K562 (cell line): ENCODE data around the gene CAMK1D. TPM values are rescaled to one million over a fixed set of nuclear protein-coding genes. Genes with fewer than 3 reads are reported as not detected.

Experiments
- ATAC-seq: fragments of 200-7000 bp; cut with Tn5 transposase; 3 replicates; pipeline ENCODE4 v1.9.1; 2020; ENCODE audit warnings: moderate library complexity
- BruUV-seq: library from RNA; stranded (reverse); fragments of 400-500 nt; replicated peaks from 2 replicates; lab custom pipeline; 2021; lab: Mats Ljungman, UMichigan
- CTCF ChIA-PET: fragments of 300-600 bp; formaldehyde crosslinking; extraction: SDS; loops from one replicate; lab custom pipeline; 2021; ENCODE audit warnings: low intra/inter-chr PET ratio; lab: Yijun Ruan, JAX
- POLR2A ChIA-PET: fragments of 300-600, 350-650 bp; sonication (Branson Sonifier 250); formaldehyde crosslinking; extraction: SDS; loops from one replicate; lab custom pipeline; 2021; ENCODE audit warnings: antibody characterized with exemption, inconsistent platforms; lab: Yijun Ruan, JAX
- DNase-seq, 4 experiments: peaks; one replicate each; pipeline versions ENCODE4 v3.0.0 to v3.0.0-alpha.2; 2011 to 2018; ENCODE audit warnings: low spot score in 3 of 4, mixed read lengths in 3 of 4; ENCODE audit errors: extremely low read depth in 1 of 4
- FAIRE-seq: peaks from 2 replicates; lab custom pipeline; 2011; peaks lifted over from hg19 to GRCh38; lab: Jason Lieb, UNC
- H2AFZ ChIP-seq: 2 replicates; pipeline ENCODE4 v1.6.0; 2011; ENCODE audit warnings: low read depth, low read length, control low read depth, inconsistent platforms
- H3K27ac ChIP-seq: fragments of 200-600 bp; 3 replicates; pipeline ENCODE4 v1.8.0; 2011; ENCODE audit warnings: low read depth, mild to moderate bottlenecking, control low read depth, inconsistent platforms, low read length, moderate library complexity, mixed read lengths; ENCODE audit errors: extremely low read depth
- H3K27me3 ChIP-seq, 2 experiments: fragments of 300-600 bp in 1 of 2; 2 replicates in 1 of 2; 3 replicates in 1 of 2; pipeline versions ENCODE4 v1.6.0 to v1.8.0; 2011; ENCODE audit warnings: inconsistent platforms in 2 of 2, low read length in 2 of 2, mild to moderate bottlenecking in 1 of 2, mixed read lengths in 1 of 2, moderate library complexity in 1 of 2; ENCODE audit not compliant: control insufficient read depth in 2 of 2, insufficient read depth in 2 of 2
- H3K36me3 ChIP-seq: fragments of 300-600 bp; 3 replicates; pipeline ENCODE4 v1.8.0; 2011; ENCODE audit warnings: mild to moderate bottlenecking, low read length, inconsistent platforms; ENCODE audit not compliant: control insufficient read depth, insufficient read depth
- H3K4me1 ChIP-seq, 2 experiments: fragments of 200-600 bp in 1 of 2; replicated peaks in 1 of 2; 2 replicates in 1 of 2; 3 replicates in 1 of 2; pipeline versions ENCODE4 v1.5.1 to v1.8.0; 2011; ENCODE audit warnings: inconsistent platforms in 2 of 2, low read length in 2 of 2, mild to moderate bottlenecking in 1 of 2, mixed read lengths in 1 of 2, moderate library complexity in 1 of 2; ENCODE audit not compliant: control insufficient read depth in 2 of 2, insufficient read depth in 2 of 2
- H3K4me2 ChIP-seq: 2 replicates; pipeline ENCODE4 v1.6.1; 2011; ENCODE audit warnings: low read length, control low read depth, inconsistent platforms, mixed read lengths; ENCODE audit not compliant: insufficient read depth
- H3K4me3 ChIP-seq: fragments of 200-600 bp; sonication (generic), shearing (Covaris generic); 2 replicates; pipeline ENCODE4 v1.5.1; 2016; ENCODE audit warnings: control low read depth, inconsistent platforms
- H3K79me2 ChIP-seq: fragments of 200-600 bp; 3 replicates; pipeline ENCODE4 v1.8.0; 2011; ENCODE audit warnings: low read length, inconsistent platforms; ENCODE audit not compliant: control insufficient read depth, insufficient read depth
- H3K9ac ChIP-seq, 2 experiments: 2 replicates each; pipeline versions ENCODE4 v1.6.0 to v1.6.1; 2011; ENCODE audit warnings: low read depth in 2 of 2, low read length in 2 of 2, control low read depth in 1 of 2, inconsistent platforms in 1 of 2, mild to moderate bottlenecking in 1 of 2, mixed read lengths in 1 of 2; ENCODE audit not compliant: insufficient read depth in 1 of 2
- H3K9me1 ChIP-seq: one replicate; pipeline ENCODE4 v1.6.0; 2011; ENCODE audit warnings: inconsistent platforms, mild to moderate bottlenecking, low read length, moderate library complexity; ENCODE audit not compliant: control insufficient read depth, insufficient read depth
- H3K9me3 ChIP-seq: replicated peaks from 2 replicates; pipeline ENCODE4 v1.5.1; 2011; ENCODE audit warnings: low read depth, low read length, inconsistent platforms; ENCODE audit not compliant: control insufficient read depth, insufficient read depth
- H4K20me1 ChIP-seq: replicated peaks from 2 replicates; pipeline ENCODE4 v1.6.1; 2011; ENCODE audit warnings: low read length, inconsistent platforms, mixed read lengths; ENCODE audit not compliant: control insufficient read depth, insufficient read depth
- FOXJ3 ChIP-seq: sonication (generic); formaldehyde crosslinking; IDR thresholded peaks from 2 replicates; pipeline ENCODE4 v1.4.0; 2020; ENCODE audit warnings: mild to moderate bottlenecking, missing genetic modification reagents
- ILK ChIP-seq: fragments of 450-650 bp; IDR thresholded peaks from 2 replicates; pipeline ENCODE4 v1.6.1; 2016; ENCODE audit warnings: missing genetic modification characterization, low read depth, mild to moderate bottlenecking, missing compliant biosample characterization, moderate library complexity, borderline replicate concordance
- KDM5B ChIP-seq: fragments of 200-600 bp; sonication (generic); IDR thresholded peaks from 2 replicates; pipeline ENCODE4 v1.6.1; 2012; ENCODE audit warnings: low read depth, mild to moderate bottlenecking, moderate library complexity, low read length, control low read depth, inconsistent platforms; ENCODE audit not compliant: insufficient replicate concordance
- NR4A1 ChIP-seq, 2 experiments: fragments of 250-450 bp in 1 of 2; fragments of 450-650 bp in 1 of 2; sonication (Bioruptor Pico) in 1 of 2; IDR thresholded peaks; 2 replicates each; pipeline versions ENCODE4 v1.4.0 to v1.6.1; 2016 to 2020; ENCODE audit warnings: mild to moderate bottlenecking in 2 of 2, missing compliant biosample characterization in 1 of 2, missing genetic modification characterization in 1 of 2, moderate library complexity in 1 of 2
- PHF20 ChIP-seq: fragments of 450-650 bp; IDR thresholded peaks from 2 replicates; pipeline ENCODE4 v1.6.1; 2018; ENCODE audit not compliant: partially characterized antibody
- RBM25 ChIP-seq: fragments of 200-400 bp; formaldehyde crosslinking; IDR thresholded peaks from 2 replicates; pipeline ENCODE4 v1.6.1; 2018; ENCODE audit warnings: low read length, low read depth, moderate library complexity; ENCODE audit not compliant: severe bottlenecking
- TBP ChIP-seq: optimal IDR thresholded peaks from 2 replicates; pipeline ENCODE3; 2011; ENCODE audit warnings: low read depth, low read length, improper control_type of control experiment
- ZNF143 ChIP-seq: sonication (generic); formaldehyde crosslinking; IDR thresholded peaks from 2 replicates; pipeline ENCODE4 v1.9.0; 2022; ENCODE audit warnings: mild to moderate bottlenecking, missing genetic modification reagents
- ZNF695 ChIP-seq: fragments of 450-650 bp; formaldehyde crosslinking; IDR thresholded peaks from 2 replicates; pipeline ENCODE4 v1.4.0; 2020; ENCODE audit warnings: mild to moderate bottlenecking, moderate library complexity
- WGBS: fragments of 100-300 bp; shearing (Covaris generic); methylation state at CpG from one replicate; pipeline ENCODE4 v1.1.6; 2016; ENCODE audit warnings: low coverage, mixed read lengths; ENCODE audit not compliant: insufficient coverage; ENCODE audit errors: missing lambda C conversion rate; 5-methylcytosine and 5-hydroxymethylcytosine counted together
- in situ Hi-C: fragments of 300-500 bp; cut with MboI; formaldehyde crosslinking; loops from 4 replicates; pipeline ENCODE4 v1.15.0; 2018; ENCODE audit warnings: inconsistent platforms, mixed read lengths
- intact Hi-C: fragments of 100-400 bp; cut with micrococcal nuclease; formaldehyde crosslinking; loops from 2 replicates; pipeline ENCODE4 v1.14.2; 2022
- polyA plus RNA-seq, 8 experiments: library from polyadenylated mRNA; depleted of rRNA in 4 of 8; stranded (reverse) in 5 of 8; unstranded in 3 of 8; fragments of >200 nt; fragmentation: Nextera tagmentation in 2 of 8; fragmentation: Illumina TruSeq in 1 of 8; extraction: Ambion mirVana in 2 of 8; extraction: Trizol in 1 of 8; gene quantifications; 2 replicates each; pipeline versions ENCODE4 v1.2.1 to v1.2.3, GENCODE V29; 2011 to 2014; ENCODE audit warnings: inconsistent platforms in 1 of 8, missing spikeins in 1 of 8
- total RNA-seq, 7 experiments: library from RNA; depleted of rRNA in 6 of 7; stranded (reverse); fragments of >200 nt in 6 of 7; fragmentation: Illumina TruSeq in 2 of 7; extraction: Trizol in 2 of 7; gene quantifications; 2 replicates each; pipeline versions ENCODE4 v1.2.1 to v1.2.3, GENCODE V29; 2011 to 2021; ENCODE audit warnings: low replicate concordance in 1 of 7
- TF ChIP-seq, protein P1 (sequence below): fragments of 450-650 bp; IDR thresholded peaks from 2 replicates; pipeline ENCODE4 v1.7.1; 2018; ENCODE audit warnings: mild to moderate bottlenecking, low read depth; ENCODE audit not compliant: partially characterized antibody
- TF ChIP-seq, protein P2 (sequence below): fragments of 450-650 bp; formaldehyde crosslinking; IDR thresholded peaks from 2 replicates; pipeline ENCODE4 v1.4.0; 2022; ENCODE audit warnings: missing genetic modification characterization
- TF ChIP-seq, protein P3 (sequence below), 3 experiments: fragments of 200-800 bp in 1 of 3; fragments of 250-450 bp in 1 of 3; fragments of 450-650 bp in 1 of 3; sonication (Bioruptor Pico) in 1 of 3; sonication (Bioruptor generic) in 1 of 3; formaldehyde crosslinking in 1 of 3; IDR thresholded peaks; 2 replicates each; pipeline versions ENCODE4 v1.6.1 to v1.8.0; 2016 to 2022; ENCODE audit warnings: mild to moderate bottlenecking in 2 of 3, missing genetic modification characterization in 2 of 3, missing compliant biosample characterization in 1 of 3, moderate library complexity in 1 of 3
- TF ChIP-seq, protein P4 (sequence below): fragments of 450-650 bp; formaldehyde crosslinking; IDR thresholded peaks from 2 replicates; pipeline ENCODE4 v1.4.0; 2020; ENCODE audit warnings: mild to moderate bottlenecking, moderate library complexity

The CAMK1D gene
- total and polyA plus RNA-seq, 9 of the 15 experiments (the other 6 are each of a cell fraction or from before 2014, with no cell fraction given): 0.12 to 0.24 (median 0.20) TPM; not detected in 5

DNA sequence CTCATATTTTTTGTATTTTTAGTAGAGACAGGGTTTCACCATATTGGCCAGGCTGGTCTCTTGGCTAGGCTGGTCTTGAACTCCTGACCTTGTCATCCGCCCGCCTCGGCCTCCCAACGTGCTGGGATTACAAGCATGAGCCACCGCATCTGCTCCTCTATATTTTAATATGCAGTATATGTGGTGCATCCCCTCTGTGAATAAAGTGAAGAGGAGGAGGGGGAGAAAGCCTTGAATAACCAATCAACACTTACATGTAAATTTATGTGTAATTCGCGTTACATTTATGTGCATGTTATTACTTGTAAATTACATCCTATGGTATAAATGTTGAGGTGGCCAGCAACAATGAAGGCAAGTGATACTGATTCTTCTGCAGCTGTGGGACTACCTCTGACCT, 342.2 kb downstream of the CAMK1D start:
- H3K4me1 ChIP-seq: no peaks in the 10 kb centered on the region
- no peaks in the 10 kb centered on the region for H3K9me1 ChIP-seq
- ChIA-PET CTCF (no interaction called here), POLR2A (no interaction called here)
- no peak for FAIRE-seq
- no peaks in the 10 kb centered on the region for H4K20me1 ChIP-seq
- H3K36me3 ChIP-seq: no peaks in the 10 kb centered on the region
- H3K4me3 ChIP-seq: no peak overlapping the region
- in situ Hi-C loops: no loop called here
- DNase-seq: no peak
- H3K9ac ChIP-seq: no peak overlapping the region
- H3K27me3 ChIP-seq: peaks cover 12 to 21% of the 10 kb centered on the region in 2 experiments
- H3K4me2 ChIP-seq: no peak overlapping the region
- no peak for ATAC-seq
- intact Hi-C loops: no loop called here
- no peak overlapping the region for H3K27ac ChIP-seq
- no TSS peak for BruUV-seq
- 1% methylated on average over 7 of the region's 7 CpGs for WGBS
- no peaks in the 10 kb centered on the region for H3K9me3 ChIP-seq
- H3K79me2 ChIP-seq: no peaks in the 10 kb centered on the region
- no peak overlapping the region for H2AFZ ChIP-seq
- no peak for TF ChIP-seq KDM5B
- TF ChIP-seq RBM25: no peak
- TF ChIP-seq ILK (tag): no peak
- TF ChIP-seq, protein P1, sequence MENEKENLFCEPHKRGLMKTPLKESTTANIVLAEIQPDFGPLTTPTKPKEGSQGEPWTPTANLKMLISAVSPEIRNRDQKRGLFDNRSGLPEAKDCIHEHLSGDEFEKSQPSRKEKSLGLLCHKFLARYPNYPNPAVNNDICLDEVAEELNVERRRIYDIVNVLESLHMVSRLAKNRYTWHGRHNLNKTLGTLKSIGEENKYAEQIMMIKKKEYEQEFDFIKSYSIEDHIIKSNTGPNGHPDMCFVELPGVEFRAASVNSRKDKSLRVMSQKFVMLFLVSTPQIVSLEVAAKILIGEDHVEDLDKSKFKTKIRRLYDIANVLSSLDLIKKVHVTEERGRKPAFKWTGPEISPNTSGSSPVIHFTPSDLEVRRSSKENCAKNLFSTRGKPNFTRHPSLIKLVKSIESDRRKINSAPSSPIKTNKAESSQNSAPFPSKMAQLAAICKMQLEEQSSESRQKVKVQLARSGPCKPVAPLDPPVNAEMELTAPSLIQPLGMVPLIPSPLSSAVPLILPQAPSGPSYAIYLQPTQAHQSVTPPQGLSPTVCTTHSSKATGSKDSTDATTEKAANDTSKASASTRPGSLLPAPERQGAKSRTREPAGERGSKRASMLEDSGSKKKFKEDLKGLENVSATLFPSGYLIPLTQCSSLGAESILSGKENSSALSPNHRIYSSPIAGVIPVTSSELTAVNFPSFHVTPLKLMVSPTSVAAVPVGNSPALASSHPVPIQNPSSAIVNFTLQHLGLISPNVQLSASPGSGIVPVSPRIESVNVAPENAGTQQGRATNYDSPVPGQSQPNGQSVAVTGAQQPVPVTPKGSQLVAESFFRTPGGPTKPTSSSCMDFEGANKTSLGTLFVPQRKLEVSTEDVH: no peak
- TF ChIP-seq, protein P2, sequence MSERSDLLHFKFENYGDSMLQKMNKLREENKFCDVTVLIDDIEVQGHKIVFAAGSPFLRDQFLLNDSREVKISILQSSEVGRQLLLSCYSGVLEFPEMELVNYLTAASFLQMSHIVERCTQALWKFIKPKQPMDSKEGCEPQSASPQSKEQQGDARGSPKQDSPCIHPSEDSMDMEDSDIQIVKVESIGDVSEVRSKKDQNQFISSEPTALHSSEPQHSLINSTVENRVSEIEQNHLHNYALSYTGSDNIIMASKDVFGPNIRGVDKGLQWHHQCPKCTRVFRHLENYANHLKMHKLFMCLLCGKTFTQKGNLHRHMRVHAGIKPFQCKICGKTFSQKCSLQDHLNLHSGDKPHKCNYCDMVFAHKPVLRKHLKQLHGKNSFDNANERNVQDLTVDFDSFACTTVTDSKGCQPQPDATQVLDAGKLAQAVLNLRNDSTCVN: no peak
- TF ChIP-seq ZNF695: no peak
- TF ChIP-seq, protein P3, sequence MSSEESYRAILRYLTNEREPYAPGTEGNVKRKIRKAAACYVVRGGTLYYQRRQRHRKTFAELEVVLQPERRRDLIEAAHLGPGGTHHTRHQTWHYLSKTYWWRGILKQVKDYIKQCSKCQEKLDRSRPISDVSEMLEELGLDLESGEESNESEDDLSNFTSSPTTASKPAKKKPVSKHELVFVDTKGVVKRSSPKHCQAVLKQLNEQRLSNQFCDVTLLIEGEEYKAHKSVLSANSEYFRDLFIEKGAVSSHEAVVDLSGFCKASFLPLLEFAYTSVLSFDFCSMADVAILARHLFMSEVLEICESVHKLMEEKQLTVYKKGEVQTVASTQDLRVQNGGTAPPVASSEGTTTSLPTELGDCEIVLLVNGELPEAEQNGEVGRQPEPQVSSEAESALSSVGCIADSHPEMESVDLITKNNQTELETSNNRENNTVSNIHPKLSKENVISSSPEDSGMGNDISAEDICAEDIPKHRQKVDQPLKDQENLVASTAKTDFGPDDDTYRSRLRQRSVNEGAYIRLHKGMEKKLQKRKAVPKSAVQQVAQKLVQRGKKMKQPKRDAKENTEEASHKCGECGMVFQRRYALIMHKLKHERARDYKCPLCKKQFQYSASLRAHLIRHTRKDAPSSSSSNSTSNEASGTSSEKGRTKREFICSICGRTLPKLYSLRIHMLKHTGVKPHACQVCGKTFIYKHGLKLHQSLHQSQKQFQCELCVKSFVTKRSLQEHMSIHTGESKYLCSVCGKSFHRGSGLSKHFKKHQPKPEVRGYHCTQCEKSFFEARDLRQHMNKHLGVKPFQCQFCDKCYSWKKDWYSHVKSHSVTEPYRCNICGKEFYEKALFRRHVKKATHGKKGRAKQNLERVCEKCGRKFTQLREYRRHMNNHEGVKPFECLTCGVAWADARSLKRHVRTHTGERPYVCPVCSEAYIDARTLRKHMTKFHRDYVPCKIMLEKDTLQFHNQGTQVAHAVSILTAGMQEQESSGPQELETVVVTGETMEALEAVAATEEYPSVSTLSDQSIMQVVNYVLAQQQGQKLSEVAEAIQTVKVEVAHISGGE (CRISPR knock-in tag; IDR thresholded peaks at IDR 0.05): no peak
- TF ChIP-seq PHF20: no peak
- no peak for TF ChIP-seq NR4A1 (CRISPR knock-in tag; IDR thresholded peaks at IDR 0.05)
- TF ChIP-seq NR4A1 (tag; IDR thresholded peaks at IDR 0.05): no peak
- no peak for TF ChIP-seq TBP
- TF ChIP-seq ZNF143: no peak
- TF ChIP-seq, protein P4, sequence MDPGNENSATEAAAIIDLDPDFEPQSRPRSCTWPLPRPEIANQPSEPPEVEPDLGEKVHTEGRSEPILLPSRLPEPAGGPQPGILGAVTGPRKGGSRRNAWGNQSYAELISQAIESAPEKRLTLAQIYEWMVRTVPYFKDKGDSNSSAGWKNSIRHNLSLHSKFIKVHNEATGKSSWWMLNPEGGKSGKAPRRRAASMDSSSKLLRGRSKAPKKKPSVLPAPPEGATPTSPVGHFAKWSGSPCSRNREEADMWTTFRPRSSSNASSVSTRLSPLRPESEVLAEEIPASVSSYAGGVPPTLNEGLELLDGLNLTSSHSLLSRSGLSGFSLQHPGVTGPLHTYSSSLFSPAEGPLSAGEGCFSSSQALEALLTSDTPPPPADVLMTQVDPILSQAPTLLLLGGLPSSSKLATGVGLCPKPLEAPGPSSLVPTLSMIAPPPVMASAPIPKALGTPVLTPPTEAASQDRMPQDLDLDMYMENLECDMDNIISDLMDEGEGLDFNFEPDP (CRISPR knock-in tag): no peak
- TF ChIP-seq FOXJ3: no peak
